NCI-H748 treated with DMSO at 0.1 percent for 48 hours (cell line): Measurements from ENCODE around the gene DDIAS.
A peak's percentile ranks its signal among the peaks of the same experiment; 100 is the strongest.
"Not testable (repeated sequence)": the region's sequence is repeated elsewhere in the genome, so short reads cannot be mapped to it uniquely, and the experiment has no call there.

Experiments
- DNase-seq: peaks from one replicate; lab custom pipeline; 2025; lab: John Stamatoyannopoulos, UW

Gene DDIAS

GRCh38 chr11:82901165-82901921, at the start of gene DDIAS:
Gene DDIAS, plus strand, starts transcription at chr11:82901736. Its CDS starts 13,003 bp downstream, at chr11:82914739.
- DNase-seq = peak; percentile 92

GRCh38 chr11:82854242-82854641, 47.3 kb upstream of the DDIAS start:
- DNase-seq = no peak

GRCh38 chr11:82854916-82855315, 46.6 kb upstream of the DDIAS start:
- not testable (repeated sequence) for DNase-seq

- DNase-seq = no peak
Measured at GRCh38 chr11:82855616-82856015, 45.9 kb upstream of the DDIAS start.

- DNase-seq = no peak
Measured at GRCh38 chr11:82857145-82857544, 44.4 kb upstream of the DDIAS start.

GRCh38 chr11:82858133-82858532, 43.4 kb upstream of the DDIAS start:
- no peak for DNase-seq

- no peak for DNase-seq
Measured at GRCh38 chr11:82858556-82859091, 42.9 kb upstream of the DDIAS start.

GRCh38 chr11:82859750-82860149, 41.8 kb upstream of the DDIAS start:
- no peak for DNase-seq

GRCh38 chr11:82862379-82862778, 39.2 kb upstream of the DDIAS start:
- no peak for DNase-seq

GRCh38 chr11:82863209-82863608, 38.3 kb upstream of the DDIAS start:
- DNase-seq = no peak

- DNase-seq = peak; percentile 17
Measured at GRCh38 chr11:82864268-82864667, 37.3 kb upstream of the DDIAS start.

GRCh38 chr11:82865841-82866240, 35.7 kb upstream of the DDIAS start:
- no peak for DNase-seq

- DNase-seq = peak; percentile 63
Measured at GRCh38 chr11:82867495-82868082, 33.9 kb upstream of the DDIAS start.

- DNase-seq = no peak
Measured at GRCh38 chr11:82869657-82870056, 31.9 kb upstream of the DDIAS start.

- DNase-seq = no peak
Measured at GRCh38 chr11:82871646-82872045, 29.9 kb upstream of the DDIAS start.

GRCh38 chr11:82872377-82873150, 29.0 kb upstream of the DDIAS start:
- DNase-seq = no peak

- no peak for DNase-seq
Measured at GRCh38 chr11:82873919-82874333, 27.6 kb upstream of the DDIAS start.

GRCh38 chr11:82874646-82875523, 26.7 kb upstream of the DDIAS start:
- no peak for DNase-seq

- no peak for DNase-seq
Measured at GRCh38 chr11:82883853-82884252, 17.7 kb upstream of the DDIAS start.

GRCh38 chr11:82889133-82890001, 12.2 kb upstream of the DDIAS start:
- no peak for DNase-seq

GRCh38 chr11:82890002-82890341, 11.6 kb upstream of the DDIAS start:
- DNase-seq = no peak
